GM23248 (cell line): ENCODE data around the gene OPCML.

Source experiments
- EZH2 ChIP-seq: fragments of 200-600 bp; sonication (generic); IDR thresholded peaks from 2 replicates; pipeline ENCODE4 v1.6.1; 2018; ENCODE audit warnings: antibody characterized with exemption, mild to moderate bottlenecking; ENCODE audit not compliant: insufficient read depth, poor library complexity, severe bottlenecking
- EZH2phosphoT487 ChIP-seq: fragments of 200-600 bp; sonication (generic); IDR thresholded peaks from 2 replicates; pipeline ENCODE4 v1.6.1; 2018; ENCODE audit warnings: antibody characterized with exemption, moderate library complexity, mild to moderate bottlenecking, low read depth; ENCODE audit not compliant: insufficient read depth

DNA sequence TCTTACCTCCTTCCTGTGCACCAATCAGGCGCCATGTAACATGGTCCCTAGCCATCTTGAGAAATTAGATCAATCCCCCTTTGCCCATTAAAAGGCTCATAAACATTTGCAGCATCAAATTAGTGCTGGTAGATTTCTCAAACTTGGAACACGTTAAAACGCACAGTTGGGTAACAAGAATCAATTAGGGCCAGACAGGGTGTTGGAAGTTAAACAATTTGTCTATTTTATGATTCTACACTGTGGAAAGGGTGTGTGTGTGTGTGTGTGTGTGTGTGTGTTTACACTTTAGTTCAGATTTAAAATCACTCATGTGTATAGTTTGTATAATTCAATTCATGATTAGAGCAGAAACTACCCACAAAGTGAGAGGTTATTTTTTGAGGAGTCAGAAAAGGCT is 682.0 kb downstream of the OPCML start:
- TF ChIP-seq EZH2 (no peak), EZH2phosphoT487 (no peak)
